Transverse colon (tissue), 4 donors: ENCODE measurements around the gene WDR7. TPM values are rescaled to one million over a fixed set of nuclear protein-coding genes. Genes with fewer than 3 reads are reported as not detected.

Source experiments
- DNase-seq: peaks from one replicate; pipeline ENCODE4 v3.0.0-alpha.2; 2019
- H3K27ac ChIP-seq, 4 donors: fragments of 200-600 bp; sonication (generic); 2 replicates each; pipeline ENCODE4 v1.5.1; 2016 to 2018; ENCODE audit warnings: inconsistent platforms in 4 of 4
- H3K27me3 ChIP-seq: fragments of 200-600 bp; sonication (generic); 2 replicates; pipeline ENCODE4 v1.5.1; 2017; ENCODE audit warnings: inconsistent platforms
- H3K36me3 ChIP-seq, 4 donors: fragments of 200-600 bp; sonication (generic); 2 replicates each; pipeline ENCODE4 v1.5.1; 2017 to 2019; ENCODE audit warnings: inconsistent platforms in 4 of 4
- H3K4me1 ChIP-seq, 4 donors: fragments of 200-600 bp; sonication (generic); 2 replicates each; pipeline ENCODE4 v1.5.1; 2017 to 2020; ENCODE audit warnings: inconsistent platforms in 4 of 4
- H3K4me3 ChIP-seq, 4 donors: fragments of 200-600 bp; sonication (generic); 1 replicate in 1 of 4; 2 replicates in 3 of 4; pipeline versions ENCODE4 v1.5.1 to v1.6.1; 2017 to 2019; ENCODE audit warnings: inconsistent platforms in 4 of 4
- H3K9me3 ChIP-seq, 2 donors: fragments of 200-600 bp; sonication (generic); 2 replicates each; pipeline ENCODE4 v1.5.1; 2017 to 2019; ENCODE audit warnings: inconsistent platforms in 2 of 2
- CTCF ChIP-seq, 5 experiments: fragments of 200-600 bp in 3 of 5; fragments of 450-650 bp in 2 of 5; sonication (generic) in 3 of 5; IDR thresholded peaks; 1 replicate in 2 of 5; 2 replicates in 3 of 5; pipeline ENCODE4 v1.5.1; 2016 to 2017; ENCODE audit warnings: antibody characterized with exemption in 5 of 5, inconsistent platforms in 3 of 5, mild to moderate bottlenecking in 2 of 5, moderate library complexity in 1 of 5
- EP300 ChIP-seq: sonication (generic); formaldehyde crosslinking; IDR thresholded peaks from one replicate; pipeline ENCODE4 v1.6.1; 2017; ENCODE audit warnings: antibody characterized with exemption, low read depth
- POLR2A ChIP-seq: fragments of 450-650 bp; IDR thresholded peaks from one replicate; pipeline ENCODE4 v1.6.1; 2016; ENCODE audit warnings: antibody characterized with exemption, mild to moderate bottlenecking, moderate library complexity
- POLR2AphosphoS5 ChIP-seq, 3 donors: sonication (generic); formaldehyde crosslinking; IDR thresholded peaks; one replicate each; pipeline ENCODE4 v1.6.1; 2016; ENCODE audit warnings: antibody characterized with exemption in 3 of 3
- WGBS, 2 donors: methylation state at CpG; one replicate each; pipeline ENCODE4 v1.1.5; 2018; ENCODE audit warnings: low coverage in 1 of 2; 5-methylcytosine and 5-hydroxymethylcytosine counted together
- in situ Hi-C, 4 donors: fragments of 200-750 bp; cut with MboI; loops; one replicate each; pipeline versions ENCODE4 v1.15.0 to v1.15.1; 2017; ENCODE audit warnings: low sequenced_read_pairs in 3 of 4, low pct_ligation_motif_present in 1 of 4, low pct_unique_long_range_greater_than_20kb in 1 of 4
- intact Hi-C: fragments of 100-400 bp; cut with DNase I; formaldehyde crosslinking; loops from one replicate; pipeline ENCODE4 v1.15.1; 2023; ENCODE audit warnings: low total_unique reads
- total RNA-seq, 4 donors: library from RNA; depleted of rRNA; stranded (reverse); fragments of >200 nt; gene quantifications; one replicate each; pipeline ENCODE4 v1.1.0, GENCODE V29; 2016

The WDR7 gene
- total RNA-seq, 4 donors from 2014 or later: 14.9 to 37.5 (median 27.9) TPM

GRCh38 chr18:57060814-57061213, 409.7 kb downstream of the WDR7 start:
- H3K4me3 ChIP-seq: no peak overlapping the region
- no peaks in the 10 kb centered on the region for H3K9me3 ChIP-seq
- WGBS, 2 donors: 58% methylated on average over 8 of the region's 8 CpGs; no CpG with 5 or more reads in 1 of the 2 donors
- DNase-seq: no peak
- H3K36me3 ChIP-seq: no peaks in the 10 kb centered on the region
- TF ChIP-seq CTCF (IDR thresholded peaks at IDR 0.05): no peak
- no peak for TF ChIP-seq POLR2A
- no peak for TF ChIP-seq EP300
- TF ChIP-seq POLR2AphosphoS5 (IDR thresholded peaks at IDR 0.05): no peak
- intact Hi-C loops (no loop called here), in situ Hi-C loops (no loop called here)
- H3K27me3 ChIP-seq: no peaks in the 10 kb centered on the region
- no peaks in the 10 kb centered on the region for H3K4me1 ChIP-seq
- H3K27ac ChIP-seq: no peak overlapping the region

- no peak for DNase-seq
- H3K4me1 ChIP-seq: no peaks in the 10 kb centered on the region
- in situ Hi-C loops: no loop called here
Observed at GRCh38 chr18:57062178-57062577, 411.0 kb downstream of the WDR7 start.

GRCh38 chr18:57062844-57063243, 411.7 kb downstream of the WDR7 start:
- Histone ChIP-seq H3K27ac (no peak overlapping the region), H3K4me3 (no peak overlapping the region), H3K4me1 (no peaks in the 10 kb centered on the region), H3K9me3 (no peaks in the 10 kb centered on the region), H3K27me3 (no peaks in the 10 kb centered on the region), H3K36me3 (no peaks in the 10 kb centered on the region)
- WGBS, 2 donors: 75% methylated on average over 11 of the region's 11 CpGs; no CpG with 5 or more reads in 1 of the 2 donors
- DNase-seq: no peak
- TF ChIP-seq CTCF (IDR thresholded peaks at IDR 0.05) (no peak), POLR2A (no peak), POLR2AphosphoS5 (IDR thresholded peaks at IDR 0.05) (no peak), EP300 (no peak)
- intact Hi-C loops: no loop called here
- in situ Hi-C loops: no loop called here

More at GRCh38 chr18:57062178-57062577, 411.0 kb downstream of the WDR7 start:
- Histone ChIP-seq H3K4me3 (no peak overlapping the region), H3K36me3 (no peaks in the 10 kb centered on the region), H3K27me3 (no peaks in the 10 kb centered on the region), H3K9me3 (no peaks in the 10 kb centered on the region), H3K27ac (no peak overlapping the region)
- intact Hi-C loops: no loop called here
- 50 to 80% methylated on average over 1 to 4 of the region's 4 CpGs for WGBS, 2 donors
- no peak for TF ChIP-seq CTCF (IDR thresholded peaks at IDR 0.05)
- TF ChIP-seq POLR2A: no peak
- no peak for TF ChIP-seq POLR2AphosphoS5 (IDR thresholded peaks at IDR 0.05)
- TF ChIP-seq EP300: no peak

GRCh38 chr18:57063601-57064103, 412.5 kb downstream of the WDR7 start:
- 83 to 100% methylated on average over 1 to 3 of the region's 3 CpGs for WGBS, 2 donors
- H3K27me3 ChIP-seq: no peaks in the 10 kb centered on the region
- intact Hi-C loops: no loop called here

More at GRCh38 chr18:57063601-57064103, 412.5 kb downstream of the WDR7 start:
- Histone ChIP-seq H3K27ac (no peak overlapping the region), H3K36me3 (no peaks in the 10 kb centered on the region), H3K9me3 (no peaks in the 10 kb centered on the region), H3K4me3 (no peak overlapping the region), H3K4me1 (no peaks in the 10 kb centered on the region)
- TF ChIP-seq CTCF (IDR thresholded peaks at IDR 0.05) (no peak), POLR2AphosphoS5 (IDR thresholded peaks at IDR 0.05) (no peak), POLR2A (no peak), EP300 (no peak)
- in situ Hi-C loops: no loop called here
- no peak for DNase-seq
